Omental fat pad (tissue), 3 donors: Measurements from ENCODE around the gene KRABD2.

Source experiments
- ATAC-seq: fragments of 150-250 bp; one replicate; pipeline ENCODE4 v1.9.1; 2016; ENCODE audit warnings: mild to moderate bottlenecking, moderate library complexity; ENCODE audit not compliant: low FRiP score
- DNase-seq: peaks from one replicate; pipeline ENCODE4 v3.0.0-alpha.2; 2019; ENCODE audit warnings: low spot score
- TF ChIP-seq, protein P1 (sequence below), 3 donors: fragments of 450-650 bp; IDR thresholded peaks; one replicate each; pipeline ENCODE4 v1.5.1; 2016 to 2017; ENCODE audit warnings: antibody characterized with exemption in 3 of 3, mild to moderate bottlenecking in 3 of 3, moderate library complexity in 2 of 3

The KRABD2 gene

GRCh38 chr17:8392674-8393469, 16.4 kb upstream of the KRABD2 start:
- TF ChIP-seq, protein P1, sequence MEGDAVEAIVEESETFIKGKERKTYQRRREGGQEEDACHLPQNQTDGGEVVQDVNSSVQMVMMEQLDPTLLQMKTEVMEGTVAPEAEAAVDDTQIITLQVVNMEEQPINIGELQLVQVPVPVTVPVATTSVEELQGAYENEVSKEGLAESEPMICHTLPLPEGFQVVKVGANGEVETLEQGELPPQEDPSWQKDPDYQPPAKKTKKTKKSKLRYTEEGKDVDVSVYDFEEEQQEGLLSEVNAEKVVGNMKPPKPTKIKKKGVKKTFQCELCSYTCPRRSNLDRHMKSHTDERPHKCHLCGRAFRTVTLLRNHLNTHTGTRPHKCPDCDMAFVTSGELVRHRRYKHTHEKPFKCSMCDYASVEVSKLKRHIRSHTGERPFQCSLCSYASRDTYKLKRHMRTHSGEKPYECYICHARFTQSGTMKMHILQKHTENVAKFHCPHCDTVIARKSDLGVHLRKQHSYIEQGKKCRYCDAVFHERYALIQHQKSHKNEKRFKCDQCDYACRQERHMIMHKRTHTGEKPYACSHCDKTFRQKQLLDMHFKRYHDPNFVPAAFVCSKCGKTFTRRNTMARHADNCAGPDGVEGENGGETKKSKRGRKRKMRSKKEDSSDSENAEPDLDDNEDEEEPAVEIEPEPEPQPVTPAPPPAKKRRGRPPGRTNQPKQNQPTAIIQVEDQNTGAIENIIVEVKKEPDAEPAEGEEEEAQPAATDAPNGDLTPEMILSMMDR (IDR thresholded peaks at IDR 0.05), result no peak
- ATAC-seq (no peak), DNase-seq (no peak)

DNA sequence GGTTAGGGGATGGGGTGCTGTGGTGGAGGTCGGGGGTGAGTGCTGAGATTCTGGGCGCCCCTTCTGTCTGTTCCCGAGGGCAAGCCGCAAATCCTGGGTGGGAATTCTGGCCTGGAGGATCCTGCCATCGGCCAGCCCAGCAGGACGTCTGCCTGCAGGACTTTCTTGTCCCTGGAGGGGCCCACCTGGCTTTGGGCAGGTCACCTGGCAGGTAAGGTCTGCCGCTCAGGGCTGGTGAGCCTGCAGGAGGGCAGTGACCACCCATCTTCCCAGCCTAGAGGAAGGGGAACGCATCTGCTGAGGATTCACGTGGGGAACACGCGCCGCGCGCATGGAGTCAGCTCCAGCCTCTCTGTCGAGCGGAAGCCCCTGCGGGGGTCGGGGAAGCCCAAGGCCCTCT, 15.8 kb upstream of the KRABD2 start:
- ATAC-seq, result no peak
- no peak for DNase-seq
- TF ChIP-seq, protein P1 (IDR thresholded peaks at IDR 0.05), result no peak

DNA sequence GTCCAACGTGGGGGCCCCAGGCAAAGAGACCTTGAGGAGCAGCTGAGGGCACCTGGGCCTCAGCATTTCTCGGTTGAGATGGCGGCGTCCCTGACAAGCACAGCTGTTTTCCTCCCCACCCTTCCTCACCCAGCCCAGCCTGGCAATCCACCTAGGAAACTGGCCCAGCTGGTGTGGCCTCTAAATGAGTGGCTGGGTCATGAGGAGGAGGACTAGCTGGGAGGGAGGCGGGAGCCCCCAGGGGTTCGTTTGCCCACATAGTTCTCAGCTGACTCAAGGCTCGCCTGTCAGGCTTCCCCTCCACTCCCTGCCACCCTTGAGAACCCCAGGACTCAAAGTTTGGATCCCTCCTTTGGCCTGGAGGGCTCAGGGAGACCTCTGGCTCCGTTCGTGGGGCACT, 15.2 kb upstream of the KRABD2 start:
- TF ChIP-seq, protein P1 (IDR thresholded peaks at IDR 0.05), result no peak
- ATAC-seq (no peak), DNase-seq (no peak)

DNA sequence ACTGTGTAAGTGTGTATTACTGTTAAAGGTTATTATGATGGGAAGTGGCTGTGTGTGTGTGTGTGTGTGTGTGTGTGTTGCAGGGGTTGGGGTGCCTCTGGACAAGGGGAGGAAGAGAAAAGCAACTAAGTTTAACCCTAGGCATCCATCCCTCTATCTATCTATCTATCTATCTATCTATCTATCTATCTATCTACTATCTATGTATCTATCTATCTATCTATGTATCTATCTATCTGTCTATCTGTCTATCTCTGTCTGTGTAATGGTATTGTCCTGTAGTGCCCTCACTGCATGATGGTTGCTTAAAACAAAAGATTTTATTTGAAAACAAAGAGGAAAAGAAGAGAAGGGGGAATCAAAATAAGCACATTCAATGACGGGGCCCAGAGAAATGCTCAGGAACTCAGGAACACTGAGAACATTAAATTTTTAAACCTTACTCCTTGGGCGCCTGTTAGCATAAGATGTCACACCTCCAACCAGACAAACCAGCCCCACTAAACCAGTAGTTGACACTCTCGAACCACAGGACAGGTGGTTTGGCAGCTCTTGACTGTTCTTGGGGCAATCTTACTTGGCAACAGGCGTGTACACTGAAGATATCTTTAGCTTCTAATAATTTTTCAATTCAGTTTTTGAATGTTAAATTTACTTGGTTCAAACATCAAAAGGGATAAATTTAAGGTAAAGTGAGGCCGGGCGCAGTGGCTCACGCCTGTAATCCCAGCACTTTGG, 11.6 kb upstream of the KRABD2 start:
- no peak for DNase-seq
- TF ChIP-seq, protein P1 (IDR thresholded peaks at IDR 0.05), result no peak
- no peak for ATAC-seq

DNA sequence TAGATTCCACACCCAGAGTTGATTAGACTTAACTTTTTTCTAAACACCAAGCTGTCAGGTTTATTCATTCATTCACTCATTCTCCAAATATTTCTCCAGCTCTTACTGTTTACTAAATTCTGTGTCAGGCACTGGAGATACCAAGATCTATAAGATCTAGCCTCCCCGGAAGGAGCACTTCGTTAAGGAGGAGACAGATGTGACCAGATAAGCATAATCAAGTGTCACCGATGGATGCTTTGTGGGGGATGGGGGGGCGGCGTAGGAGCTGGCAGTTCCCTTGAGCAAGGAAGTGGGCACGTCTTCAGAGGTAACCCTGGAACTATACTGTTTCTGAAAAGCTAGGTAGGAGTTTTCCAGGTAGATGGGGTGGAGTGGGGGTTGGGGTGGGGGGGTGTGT, 10.3 kb upstream of the KRABD2 start:
- no peak for ATAC-seq
- no peak for DNase-seq
- TF ChIP-seq, protein P1 (IDR thresholded peaks at IDR 0.05), result no peak

DNA sequence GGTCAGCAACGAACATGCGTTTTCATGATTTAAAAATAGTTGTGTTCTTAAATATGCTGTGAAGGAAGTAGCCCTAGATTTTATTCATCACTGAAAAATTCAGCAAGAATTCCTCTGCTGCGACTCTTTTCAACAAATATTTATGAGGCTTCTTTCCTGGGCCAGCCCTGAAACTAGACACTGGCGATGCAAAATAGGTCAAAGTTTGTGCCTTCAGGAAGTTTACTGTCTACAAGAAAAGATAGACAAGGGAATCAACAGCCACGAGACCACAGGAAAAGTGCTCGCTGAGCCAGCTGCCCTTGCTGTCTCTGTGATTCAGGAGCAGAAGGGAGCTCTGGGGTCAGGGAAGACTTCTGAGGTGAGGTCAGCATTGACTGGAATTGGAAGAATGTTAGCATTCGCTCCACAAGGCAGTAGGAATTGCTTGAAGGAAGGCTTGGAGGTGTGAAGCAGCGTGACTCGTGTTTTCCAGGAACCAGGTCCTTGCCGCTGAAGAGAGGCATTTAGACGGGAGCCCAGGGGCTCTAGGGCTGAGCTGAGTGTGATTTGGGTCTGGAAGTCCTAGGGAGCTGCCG, 8.4 kb upstream of the KRABD2 start:
- ATAC-seq (no peak), DNase-seq (no peak)
- TF ChIP-seq, protein P1 (IDR thresholded peaks at IDR 0.05), result no peak
